GM12878 (cell line): Measurements from ENCODE around the gene SAP130. TPM values are rescaled to one million over a fixed set of nuclear protein-coding genes. Genes with fewer than 3 reads are reported as not detected.

Experiments
- ATAC-seq: fragments of 200-7000 bp; cut with Tn5 transposase; 3 replicates; pipeline ENCODE4 v1.9.1; 2020; ENCODE audit warnings: mild to moderate bottlenecking, moderate library complexity
- BruUV-seq: library from RNA; stranded (reverse); fragments of 400-500 nt; replicated peaks from 2 replicates; lab custom pipeline; 2021; lab: Mats Ljungman, UMichigan
- CTCF ChIA-PET: fragments of 300-600 bp; sonication (Branson Sonifier 250); formaldehyde crosslinking; extraction: SDS; loops from one replicate; lab custom pipeline; 2021; ENCODE audit warnings: inconsistent platforms; lab: Yijun Ruan, JAX
- POLR2A ChIA-PET: fragments of 350-600 bp; formaldehyde crosslinking; extraction: SDS; loops from one replicate; lab custom pipeline; 2021; ENCODE audit warnings: inconsistent platforms; lab: Charles Lee
- RAD21 ChIA-PET: fragments of 300-600 bp; sonication (Branson Sonifier 250); formaldehyde crosslinking; loops from one replicate; lab custom pipeline; 2023; ENCODE audit warnings: antibody characterized with exemption; ENCODE audit not compliant: unreplicated experiment; lab: Charles Lee
- SMC1A ChIA-PET: fragments of 300-600 bp; sonication (Branson Sonifier 250); formaldehyde crosslinking; loops from one replicate; lab custom pipeline; 2023; ENCODE audit not compliant: unreplicated experiment, uncharacterized antibody; lab: Charles Lee
- DNase-seq: peaks from one replicate; pipeline ENCODE4 v3.0.0-alpha.2; 2011; ENCODE audit warnings: low read depth, low spot score
- FAIRE-seq: peaks from 3 replicates; lab custom pipeline; 2011; peaks lifted over from hg19 to GRCh38; lab: Jason Lieb, UNC
- H2AFZ ChIP-seq: 2 replicates; pipeline ENCODE4 v1.6.0; 2011; ENCODE audit warnings: low read depth, low read length, control low read depth; ENCODE audit not compliant: control insufficient read depth
- H3K27ac ChIP-seq: 2 replicates; pipeline ENCODE4 v1.5.1; 2011; ENCODE audit warnings: control low read depth; ENCODE audit not compliant: control insufficient read depth, insufficient read depth
- H3K27me3 ChIP-seq, 2 experiments: replicated peaks in 1 of 2; 2 replicates each; pipeline versions ENCODE4 v1.6.0 to v1.6.1; 2011; ENCODE audit warnings: low read length in 1 of 2; ENCODE audit not compliant: control insufficient read depth in 2 of 2, insufficient read depth in 2 of 2
- H3K36me3 ChIP-seq, 2 experiments: 2 replicates each; pipeline ENCODE4 v1.5.1; 2011; ENCODE audit warnings: low read length in 1 of 2; ENCODE audit not compliant: control insufficient read depth in 2 of 2, insufficient read depth in 2 of 2
- H3K4me1 ChIP-seq: 2 replicates; pipeline ENCODE4 v1.6.1; 2011; ENCODE audit warnings: mild to moderate bottlenecking, low read length, moderate library complexity, mixed read lengths; ENCODE audit not compliant: control insufficient read depth, insufficient read depth
- H3K4me2 ChIP-seq: 2 replicates; pipeline ENCODE4 v1.6.0; 2011; ENCODE audit warnings: control low read depth; ENCODE audit not compliant: control insufficient read depth, insufficient read depth
- H3K4me3 ChIP-seq: fragments of 200-600 bp; sonication (generic); 2 replicates; pipeline ENCODE4 v1.5.1; 2016
- H3K79me2 ChIP-seq: 2 replicates; pipeline ENCODE4 v1.6.0; 2011; ENCODE audit warnings: low read length; ENCODE audit not compliant: control insufficient read depth, insufficient read depth
- H3K9ac ChIP-seq: 2 replicates; pipeline ENCODE4 v1.8.0; 2011; ENCODE audit warnings: low read length, control low read depth, mixed read lengths; ENCODE audit not compliant: control insufficient read depth, insufficient read depth
- H3K9me3 ChIP-seq: replicated peaks from 3 replicates; pipeline ENCODE4 v1.5.1; 2011; ENCODE audit warnings: mild to moderate bottlenecking, low read length; ENCODE audit not compliant: control insufficient read depth, insufficient read depth
- H4K20me1 ChIP-seq: 2 replicates; pipeline ENCODE4 v1.6.0; 2011; ENCODE audit not compliant: control insufficient read depth, insufficient read depth
- BHLHE40 ChIP-seq, 2 experiments: fragments of 450-650 bp in 1 of 2; IDR thresholded peaks; 2 replicates each; pipeline ENCODE4 v1.6.1; 2011 to 2017; ENCODE audit warnings: low read depth in 2 of 2, borderline replicate concordance in 1 of 2, improper control_type of control experiment in 1 of 2, low read length in 1 of 2, mild to moderate bottlenecking in 1 of 2
- CBX3 ChIP-seq: fragments of 200-600 bp; sonication (generic); IDR thresholded peaks from 2 replicates; pipeline ENCODE4 v1.6.1; 2016; ENCODE audit warnings: low read depth, borderline replicate concordance
- CBX5 ChIP-seq: sonication (generic); IDR thresholded peaks from 2 replicates; pipeline ENCODE4 v1.6.1; 2016; ENCODE audit warnings: low read depth, moderate library complexity, mild to moderate bottlenecking, inconsistent platforms
- CHD2 ChIP-seq: IDR thresholded peaks from 2 replicates; pipeline ENCODE4 v1.6.1; 2011; ENCODE audit warnings: low read depth, low read length, improper control_type of control experiment, borderline replicate concordance
- EP300 ChIP-seq, 2 experiments: fragments of 150-350 bp in 1 of 2; IDR thresholded peaks; 2 replicates each; pipeline ENCODE4 v1.6.1; 2011 to 2012; ENCODE audit warnings: low read depth in 2 of 2, low read length in 2 of 2, borderline replicate concordance in 1 of 2, improper control_type of control experiment in 1 of 2, inconsistent platforms in 1 of 2; ENCODE audit not compliant: control insufficient read depth in 1 of 2
- FOXK2 ChIP-seq: fragments of 450-650 bp; IDR thresholded peaks from 2 replicates; pipeline ENCODE4 v1.6.1; 2017; ENCODE audit warnings: mild to moderate bottlenecking, moderate library complexity
- IKZF1 ChIP-seq: fragments of 450-650 bp; conservative IDR thresholded peaks from 2 replicates; pipeline ENCODE4 v1.6.1; 2017; ENCODE audit warnings: antibody characterized with exemption, mild to moderate bottlenecking
- IRF3 ChIP-seq: fragments of 450-650 bp; IDR thresholded peaks from 2 replicates; pipeline ENCODE4 v1.6.1; 2014; ENCODE audit warnings: mild to moderate bottlenecking
- JUND ChIP-seq: IDR thresholded peaks from 2 replicates; pipeline ENCODE4 v1.6.1; 2012; ENCODE audit warnings: low read depth, mild to moderate bottlenecking, low read length, improper control_type of control experiment, moderate library complexity
- NR2C1 ChIP-seq: fragments of 450-650 bp; IDR thresholded peaks from 2 replicates; pipeline ENCODE4 v1.6.1; 2017; ENCODE audit warnings: antibody characterized with exemption, mild to moderate bottlenecking, moderate library complexity
- RCOR1 ChIP-seq: conservative IDR thresholded peaks from 2 replicates; pipeline ENCODE4 v1.6.1; 2012; ENCODE audit warnings: low read depth, low read length, improper control_type of control experiment
- RELA ChIP-seq: fragments of 450-650 bp; IDR thresholded peaks from 2 replicates; pipeline ENCODE4 v1.8.0; 2014; ENCODE audit warnings: borderline replicate concordance; ENCODE audit not compliant: partially characterized antibody
- SMC3 ChIP-seq: IDR thresholded peaks from 2 replicates; pipeline ENCODE4 v1.6.1; 2011; ENCODE audit warnings: low read length, improper control_type of control experiment, borderline replicate concordance
- TCF12 ChIP-seq: IDR thresholded peaks from 2 replicates; pipeline ENCODE4 v1.6.1; 2011; ENCODE audit warnings: low read depth, mild to moderate bottlenecking, low read length
- WGBS: methylation state at CpG from one replicate; pipeline ENCODE4 v1.1.6; 2016; ENCODE audit warnings: low lambda C conversion rate; ENCODE audit not compliant: insufficient replicate concordance, insufficient coverage; ENCODE audit errors: missing lambda C conversion rate; 5-methylcytosine and 5-hydroxymethylcytosine counted together
- in situ Hi-C: fragments of 300-500 bp; cut with MboI; formaldehyde crosslinking; loops from 9 replicates; pipeline ENCODE4 v1.14.3; 2018; ENCODE audit warnings: mixed read lengths
- intact Hi-C: fragments of 100-400 bp; cut with micrococcal nuclease; formaldehyde crosslinking; loops from one replicate; pipeline ENCODE4 v1.14.2; 2022; ENCODE audit not compliant: unreplicated experiment
- polyA plus RNA-seq, 11 experiments: library from polyadenylated mRNA; depleted of rRNA in 4 of 11; unstranded in 6 of 11; stranded (reverse) in 5 of 11; fragments of >200 nt; fragmentation: Nextera tagmentation in 4 of 11; fragmentation: Illumina TruSeq in 1 of 11; extraction: Ambion mirVana in 4 of 11; extraction: Trizol in 1 of 11; gene quantifications; 1 replicate in 1 of 11; 2 replicates in 10 of 11; pipeline versions ENCODE4 v1.2.1 to v1.2.3, GENCODE V29; 2011 to 2016; ENCODE audit warnings: inconsistent platforms in 2 of 11, missing spikeins in 2 of 11, low read depth in 1 of 11
- total RNA-seq, 4 experiments: library from RNA; depleted of rRNA in 3 of 4; stranded (reverse); fragments of >200 nt in 3 of 4; fragmentation: Illumina TruSeq in 1 of 4; extraction: Trizol in 1 of 4; gene quantifications; 2 replicates each; pipeline versions ENCODE4 v1.2.1 to v1.2.3, GENCODE V29; 2013 to 2021
- TF ChIP-seq, protein P1 (sequence below): fragments of 150-350 bp; IDR thresholded peaks from 2 replicates; pipeline ENCODE4 v1.6.1; 2014; ENCODE audit warnings: mild to moderate bottlenecking, low read depth, low read length
- TF ChIP-seq, protein P2 (sequence below): fragments of 450-650 bp; IDR thresholded peaks from 2 replicates; pipeline ENCODE4 v1.6.1; 2017; ENCODE audit warnings: mild to moderate bottlenecking, moderate library complexity

Gene SAP130
- total and polyA plus RNA-seq, 10 of the 15 experiments (the other 5 are each of a cell fraction or from before 2014, with no cell fraction given): 5.0 to 26.2 (median 9.9) TPM

DNA sequence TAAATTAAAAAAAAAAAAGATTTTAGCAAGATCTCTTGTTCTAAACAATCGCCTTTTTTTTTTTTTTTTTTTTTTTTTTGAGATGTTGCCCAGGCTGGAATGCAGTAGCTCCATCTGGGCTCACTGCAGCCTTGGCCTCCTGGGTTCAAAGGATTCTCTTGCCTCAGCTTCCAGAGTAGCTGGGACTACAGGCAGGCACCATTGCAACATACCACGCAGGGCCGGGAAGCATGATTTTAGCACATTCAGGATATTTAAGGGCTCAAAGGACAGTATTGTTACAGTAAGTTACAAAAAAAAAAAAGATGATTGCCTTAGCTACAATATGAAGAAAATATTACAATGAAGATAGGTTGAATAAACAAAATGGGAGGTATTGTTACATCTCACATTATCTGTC lies 29.5 kb upstream of the SAP130 start (continued):
- TF ChIP-seq CHD2: no peak
- TF ChIP-seq EP300 (IDR thresholded peaks at IDR 0.05; ENCODE audit: borderline replicate concordance in 1 of 2, control insufficient read depth in 1 of 2, low read depth in 2 of 2, low read length in 2 of 2): no peak
- no peak for TF ChIP-seq CBX5
- TF ChIP-seq, protein P1, sequence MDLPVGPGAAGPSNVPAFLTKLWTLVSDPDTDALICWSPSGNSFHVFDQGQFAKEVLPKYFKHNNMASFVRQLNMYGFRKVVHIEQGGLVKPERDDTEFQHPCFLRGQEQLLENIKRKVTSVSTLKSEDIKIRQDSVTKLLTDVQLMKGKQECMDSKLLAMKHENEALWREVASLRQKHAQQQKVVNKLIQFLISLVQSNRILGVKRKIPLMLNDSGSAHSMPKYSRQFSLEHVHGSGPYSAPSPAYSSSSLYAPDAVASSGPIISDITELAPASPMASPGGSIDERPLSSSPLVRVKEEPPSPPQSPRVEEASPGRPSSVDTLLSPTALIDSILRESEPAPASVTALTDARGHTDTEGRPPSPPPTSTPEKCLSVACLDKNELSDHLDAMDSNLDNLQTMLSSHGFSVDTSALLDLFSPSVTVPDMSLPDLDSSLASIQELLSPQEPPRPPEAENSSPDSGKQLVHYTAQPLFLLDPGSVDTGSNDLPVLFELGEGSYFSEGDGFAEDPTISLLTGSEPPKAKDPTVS: no peak
- TF ChIP-seq JUND: no peak
- no peak for TF ChIP-seq FOXK2
- TF ChIP-seq, all 136 proteins: peak for 0

- ChIA-PET SMC1A (no interaction called here), CTCF (no interaction called here), RAD21 (no interaction called here), POLR2A (interaction anchor here (1.4 kb wide), 1 partner anchor 8 kb away, joined by 5 read pairs; no protein-coding TSS in a partner anchor)
- intact Hi-C loops (no loop called here), in situ Hi-C loops (no loop called here)
- 52% methylated on average over 11 of the region's 11 CpGs for WGBS
- BruUV-seq: no TSS peak
- H3K4me3 ChIP-seq: no peak overlapping the region
- FAIRE-seq (no peak), ATAC-seq (no peak), DNase-seq (no peak)
- no peak overlapping the region for H3K4me2 ChIP-seq
- no peaks in the 10 kb centered on the region for H3K79me2 ChIP-seq
- H3K9ac ChIP-seq: no peak overlapping the region
- H3K4me1 ChIP-seq: no peaks in the 10 kb centered on the region
- no peaks in the 10 kb centered on the region; a peak in 1 of 4 replicates for H3K27me3 ChIP-seq
- no peaks in the 10 kb centered on the region; the same call in 2 of the 3 replicates for H3K9me3 ChIP-seq
- no peak overlapping the region for H3K27ac ChIP-seq
- H4K20me1 ChIP-seq: no peaks in the 10 kb centered on the region
- H3K36me3 ChIP-seq: no peaks in the 10 kb centered on the region
- no peak overlapping the region for H2AFZ ChIP-seq
- TF ChIP-seq BHLHE40 (IDR thresholded peaks at IDR 0.05; ENCODE audit: borderline replicate concordance in 1 of 2, low read depth in 2 of 2, low read length in 1 of 2): no peak
- TF ChIP-seq CBX3: no peak
- TF ChIP-seq SMC3: no peak
- TF ChIP-seq, protein P2, sequence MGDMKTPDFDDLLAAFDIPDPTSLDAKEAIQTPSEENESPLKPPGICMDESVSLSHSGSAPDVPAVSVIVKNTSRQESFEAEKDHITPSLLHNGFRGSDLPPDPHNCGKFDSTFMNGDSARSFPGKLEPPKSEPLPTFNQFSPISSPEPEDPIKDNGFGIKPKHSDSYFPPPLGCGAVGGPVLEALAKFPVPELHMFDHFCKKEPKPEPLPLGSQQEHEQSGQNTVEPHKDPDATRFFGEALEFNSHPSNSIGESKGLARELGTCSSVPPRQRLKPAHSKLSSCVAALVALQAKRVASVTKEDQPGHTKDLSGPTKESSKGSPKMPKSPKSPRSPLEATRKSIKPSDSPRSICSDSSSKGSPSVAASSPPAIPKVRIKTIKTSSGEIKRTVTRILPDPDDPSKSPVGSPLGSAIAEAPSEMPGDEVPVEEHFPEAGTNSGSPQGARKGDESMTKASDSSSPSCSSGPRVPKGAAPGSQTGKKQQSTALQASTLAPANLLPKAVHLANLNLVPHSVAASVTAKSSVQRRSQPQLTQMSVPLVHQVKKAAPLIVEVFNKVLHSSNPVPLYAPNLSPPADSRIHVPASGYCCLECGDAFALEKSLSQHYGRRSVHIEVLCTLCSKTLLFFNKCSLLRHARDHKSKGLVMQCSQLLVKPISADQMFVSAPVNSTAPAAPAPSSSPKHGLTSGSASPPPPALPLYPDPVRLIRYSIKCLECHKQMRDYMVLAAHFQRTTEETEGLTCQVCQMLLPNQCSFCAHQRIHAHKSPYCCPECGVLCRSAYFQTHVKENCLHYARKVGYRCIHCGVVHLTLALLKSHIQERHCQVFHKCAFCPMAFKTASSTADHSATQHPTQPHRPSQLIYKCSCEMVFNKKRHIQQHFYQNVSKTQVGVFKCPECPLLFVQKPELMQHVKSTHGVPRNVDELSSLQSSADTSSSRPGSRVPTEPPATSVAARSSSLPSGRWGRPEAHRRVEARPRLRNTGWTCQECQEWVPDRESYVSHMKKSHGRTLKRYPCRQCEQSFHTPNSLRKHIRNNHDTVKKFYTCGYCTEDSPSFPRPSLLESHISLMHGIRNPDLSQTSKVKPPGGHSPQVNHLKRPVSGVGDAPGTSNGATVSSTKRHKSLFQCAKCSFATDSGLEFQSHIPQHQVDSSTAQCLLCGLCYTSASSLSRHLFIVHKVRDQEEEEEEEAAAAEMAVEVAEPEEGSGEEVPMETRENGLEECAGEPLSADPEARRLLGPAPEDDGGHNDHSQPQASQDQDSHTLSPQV: no peak
- no peak for TF ChIP-seq NR2C1
- no peak for TF ChIP-seq TCF12
- TF ChIP-seq RCOR1: no peak
- no peak for TF ChIP-seq IKZF1
- no peak for TF ChIP-seq IRF3
- no peak for TF ChIP-seq RELA
Measured at GRCh38 chr2:128054104-128054885, 26.4 kb upstream of the SAP130 start.
